C4-2B (cell line): ENCODE data around the gene MYO1H.

Experiments used
- H3K27ac ChIP-seq: fragments of 450-650 bp; 2 replicates; pipeline ENCODE4 v1.5.1; 2017
- ZFX ChIP-seq: fragments of 450-650 bp; IDR thresholded peaks from 2 replicates; pipeline ENCODE4 v1.6.1; 2017
- TF ChIP-seq, protein P1 (sequence below): fragments of 450-650 bp; conservative IDR thresholded peaks from 2 replicates; pipeline ENCODE4 v1.5.1; 2017; ENCODE audit warnings: mild to moderate bottlenecking

The MYO1H gene, protein sequence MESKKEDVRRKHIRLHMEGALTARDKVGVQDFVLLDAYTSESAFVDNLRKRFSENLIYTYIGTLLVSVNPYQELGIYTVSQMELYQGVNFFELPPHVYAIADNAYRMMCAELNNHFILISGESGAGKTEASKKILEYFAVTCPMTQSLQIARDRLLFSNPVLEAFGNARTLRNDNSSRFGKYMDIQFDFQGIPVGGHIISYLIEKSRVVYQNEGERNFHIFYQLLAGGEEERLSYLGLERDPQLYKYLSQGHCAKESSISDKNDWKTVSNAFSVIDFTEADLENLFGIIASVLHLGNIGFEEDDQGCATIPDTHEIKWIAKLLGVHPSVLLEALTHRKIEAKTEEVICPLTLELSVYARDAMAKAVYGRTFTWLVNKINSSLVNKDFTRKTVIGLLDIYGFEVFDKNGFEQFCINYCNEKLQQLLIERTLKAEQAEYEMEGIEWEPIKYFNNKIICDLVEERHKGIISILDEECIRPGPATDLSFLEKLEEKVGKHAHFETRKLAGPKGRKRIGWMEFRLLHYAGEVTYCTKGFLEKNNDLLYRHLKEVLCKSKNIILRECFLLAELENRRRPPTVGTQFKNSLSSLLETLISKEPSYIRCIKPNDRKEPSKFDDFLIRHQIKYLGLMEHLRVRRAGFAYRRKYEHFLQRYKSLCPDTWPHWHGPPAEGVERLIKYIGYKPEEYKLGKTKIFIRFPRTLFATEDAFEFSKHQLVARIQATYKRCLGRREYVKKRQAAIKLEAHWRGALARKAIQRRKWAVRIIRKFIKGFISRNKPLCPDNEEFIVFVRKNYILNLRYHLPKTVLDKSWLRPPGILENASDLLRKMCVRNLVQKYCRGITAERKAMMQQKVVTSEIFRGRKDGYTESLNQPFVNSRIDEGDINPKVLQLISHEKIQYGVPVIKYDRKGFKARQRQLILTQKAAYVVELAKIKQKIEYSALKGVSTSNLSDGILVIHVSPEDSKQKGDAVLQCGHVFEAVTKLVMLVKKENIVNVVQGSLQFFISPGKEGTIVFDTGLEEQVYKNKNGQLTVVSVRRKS

DNA sequence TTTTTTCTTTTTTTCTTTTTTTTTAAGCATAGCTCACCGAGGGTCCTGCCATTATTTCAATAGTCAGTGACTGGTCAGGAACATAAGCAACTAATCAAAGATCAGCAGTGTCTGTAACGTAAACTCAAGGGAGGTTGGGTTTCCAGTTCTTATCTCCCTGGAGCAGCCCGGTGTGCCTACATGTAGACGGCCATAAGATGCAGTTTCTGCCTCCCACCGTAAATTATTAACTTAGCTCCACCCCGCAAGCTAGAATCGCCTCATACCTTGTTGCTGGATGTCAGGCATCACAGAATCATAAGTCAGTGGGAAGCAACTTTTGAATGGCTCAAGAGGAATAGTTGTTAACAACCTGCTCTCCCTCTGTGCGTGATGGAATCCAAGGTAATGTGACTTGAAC is at the start of gene MYO1H:
MYO1H (plus strand) TSS at position 312 of the 400 bp plus-strand sequence; CDS start at position 373, 61 bp downstream.
- H3K27ac ChIP-seq: no peak within 1 kb of the TSS
- TF ChIP-seq, protein P1, sequence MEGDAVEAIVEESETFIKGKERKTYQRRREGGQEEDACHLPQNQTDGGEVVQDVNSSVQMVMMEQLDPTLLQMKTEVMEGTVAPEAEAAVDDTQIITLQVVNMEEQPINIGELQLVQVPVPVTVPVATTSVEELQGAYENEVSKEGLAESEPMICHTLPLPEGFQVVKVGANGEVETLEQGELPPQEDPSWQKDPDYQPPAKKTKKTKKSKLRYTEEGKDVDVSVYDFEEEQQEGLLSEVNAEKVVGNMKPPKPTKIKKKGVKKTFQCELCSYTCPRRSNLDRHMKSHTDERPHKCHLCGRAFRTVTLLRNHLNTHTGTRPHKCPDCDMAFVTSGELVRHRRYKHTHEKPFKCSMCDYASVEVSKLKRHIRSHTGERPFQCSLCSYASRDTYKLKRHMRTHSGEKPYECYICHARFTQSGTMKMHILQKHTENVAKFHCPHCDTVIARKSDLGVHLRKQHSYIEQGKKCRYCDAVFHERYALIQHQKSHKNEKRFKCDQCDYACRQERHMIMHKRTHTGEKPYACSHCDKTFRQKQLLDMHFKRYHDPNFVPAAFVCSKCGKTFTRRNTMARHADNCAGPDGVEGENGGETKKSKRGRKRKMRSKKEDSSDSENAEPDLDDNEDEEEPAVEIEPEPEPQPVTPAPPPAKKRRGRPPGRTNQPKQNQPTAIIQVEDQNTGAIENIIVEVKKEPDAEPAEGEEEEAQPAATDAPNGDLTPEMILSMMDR: 0 out of 2 replicates have a peak, but pooled peaks have one; percentile 0
- no peak for TF ChIP-seq ZFX

DNA sequence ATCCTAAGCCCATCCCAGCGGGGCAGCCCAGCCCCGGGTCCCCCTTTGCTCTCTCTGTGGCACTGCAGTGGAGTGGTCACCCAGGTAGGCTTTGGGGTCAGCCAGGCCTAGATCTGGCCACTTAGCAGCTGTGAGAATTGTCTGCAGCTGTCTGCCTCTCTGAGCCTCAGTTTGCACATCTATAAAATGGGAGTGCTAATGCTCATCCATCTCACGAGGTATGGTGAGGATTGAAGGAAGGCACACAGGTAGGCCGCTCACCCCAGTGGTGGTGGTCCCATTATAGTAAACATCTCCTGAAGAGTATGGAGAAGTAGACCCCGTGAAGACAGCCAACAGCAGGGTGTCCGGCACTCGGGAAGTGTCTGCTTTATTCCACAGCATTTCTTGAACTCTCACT is 47.9 kb upstream of the MYO1H start:
- no peak overlapping the region for H3K27ac ChIP-seq
- TF ChIP-seq, protein P1: no peak
- no peak for TF ChIP-seq ZFX

DNA sequence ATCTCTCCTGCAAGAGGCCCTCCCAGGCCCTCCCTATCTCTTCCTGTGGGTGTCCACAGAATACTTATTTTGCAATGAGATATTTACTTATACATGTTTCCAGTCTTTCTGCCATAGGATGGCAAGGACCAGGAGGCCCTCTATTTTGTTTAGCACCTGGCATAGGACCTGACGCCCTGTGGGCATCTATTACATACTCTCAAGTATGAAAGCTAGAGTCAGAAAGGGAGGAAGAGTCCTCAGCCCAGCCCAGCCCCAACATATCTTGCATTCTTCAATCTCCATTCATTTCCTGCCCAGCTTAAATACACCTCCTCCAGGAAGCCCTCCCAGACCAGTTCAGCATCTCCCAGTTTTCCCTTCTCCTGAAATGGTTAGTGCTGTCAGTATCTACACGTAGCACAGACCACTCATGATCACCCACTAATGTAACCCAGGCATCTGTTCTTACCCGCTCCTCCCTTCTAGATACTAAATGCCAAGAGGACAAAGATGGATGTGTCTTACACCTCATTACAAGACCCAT is 46.0 kb upstream of the MYO1H start:
- TF ChIP-seq, protein P1: no peak
- TF ChIP-seq ZFX: no peak
- no peak overlapping the region for H3K27ac ChIP-seq

DNA sequence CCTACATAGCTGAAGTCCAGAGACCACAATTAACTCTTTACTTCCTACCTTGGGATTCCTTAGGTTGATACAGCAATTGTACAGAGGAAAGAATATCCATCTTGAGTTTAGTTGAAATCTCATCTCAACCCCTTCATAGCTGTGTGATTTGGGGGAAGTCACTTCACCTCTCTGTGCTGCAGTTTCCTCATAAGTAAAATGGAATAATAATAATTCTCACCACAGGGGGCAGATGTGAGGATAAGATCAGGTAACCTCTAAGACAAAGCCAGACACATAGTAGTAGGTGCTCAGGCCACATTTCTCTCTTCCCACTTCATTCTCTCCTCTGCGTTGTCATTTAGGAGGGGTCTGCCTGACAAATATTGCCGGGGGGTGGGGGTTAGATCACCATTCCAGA is 45.3 kb upstream of the MYO1H start:
- TF ChIP-seq, protein P1: peak; percentile 51
- TF ChIP-seq ZFX: no peak
- no peak overlapping the region for H3K27ac ChIP-seq

DNA sequence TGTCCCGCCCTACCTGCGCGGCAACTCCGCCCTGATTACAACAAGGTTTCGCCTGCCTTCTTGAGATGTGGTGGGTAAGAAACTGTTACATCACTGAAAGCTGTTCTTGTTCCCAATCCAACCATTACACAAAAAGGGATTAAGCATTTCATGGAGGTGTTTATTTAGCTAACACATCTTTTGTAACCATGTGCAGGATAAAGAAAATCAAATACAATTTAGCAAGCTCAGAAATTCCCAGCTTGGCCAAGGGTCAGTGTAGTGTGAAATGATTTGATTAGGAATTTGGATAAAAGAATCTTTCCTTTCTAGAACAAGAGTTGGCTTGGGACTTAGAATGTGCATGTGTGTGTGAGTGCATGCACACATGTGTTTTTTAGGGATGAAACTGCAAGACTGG is 44.9 kb upstream of the MYO1H start:
- H3K27ac ChIP-seq: no peak overlapping the region
- TF ChIP-seq, protein P1: no peak; the same call in 1 of the 2 replicates
- TF ChIP-seq ZFX: no peak

DNA sequence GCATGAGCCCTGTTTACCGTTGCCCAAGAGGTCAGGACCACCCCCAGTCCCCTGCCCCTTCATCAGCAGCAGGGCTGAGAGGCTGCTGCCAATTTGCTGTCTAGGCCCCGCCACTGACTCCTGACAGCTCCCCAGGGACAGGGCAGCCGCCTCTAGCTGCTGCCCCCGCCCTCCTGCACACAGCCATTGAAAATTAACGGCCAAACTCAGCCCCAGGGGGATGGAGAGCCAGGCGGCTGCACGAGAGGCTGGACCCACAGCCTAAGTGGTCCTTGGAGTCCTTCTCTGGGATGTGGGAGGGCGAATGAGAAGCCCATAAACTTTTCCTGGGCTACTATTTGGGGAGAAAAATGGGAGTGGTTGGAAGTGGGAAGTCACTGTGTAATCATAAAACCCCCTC is 43.2 kb upstream of the MYO1H start:
- H3K27ac ChIP-seq: no peak overlapping the region
- TF ChIP-seq, protein P1: no peak
- no peak for TF ChIP-seq ZFX
